ENCODE measurements around the gene CHI3L1.

The CHI3L1 gene

GRCh38 chr1:203180611-203181330, 5.7 kb downstream of the CHI3L1 start:
- no peak for DNase-seq (ENCODE audit: low spot score)

GRCh38 chr1:203179667-203180005, 6.9 kb downstream of the CHI3L1 start:
- no peak for DNase-seq (ENCODE audit: low spot score)

- no peak for DNase-seq (ENCODE audit: low spot score)
Observed at GRCh38 chr1:203178821-203179666, 7.5 kb downstream of the CHI3L1 start.

- DNase-seq (ENCODE audit: low spot score) = no peak
Observed at GRCh38 chr1:203178083-203178482, 8.4 kb downstream of the CHI3L1 start.

- no peak for DNase-seq (ENCODE audit: low spot score)
Observed at GRCh38 chr1:203177470-203178039, 8.9 kb downstream of the CHI3L1 start.

GRCh38 chr1:203177036-203177405, 9.5 kb downstream of the CHI3L1 start:
- no peak for DNase-seq (ENCODE audit: low spot score)

GRCh38 chr1:203176273-203177035, 10.1 kb downstream of the CHI3L1 start:
- no peak for DNase-seq (ENCODE audit: low spot score)

- DNase-seq (ENCODE audit: low spot score) = no peak
Observed at GRCh38 chr1:203175827-203176241, 10.7 kb downstream of the CHI3L1 start.

GRCh38 chr1:203175237-203175826, 11.2 kb downstream of the CHI3L1 start, which contains the start of gene MYBPH:
Gene MYBPH, minus strand, starts transcription at chr1:203175826. Its CDS starts 71 bp downstream, at chr1:203175755.
- DNase-seq (ENCODE audit: low spot score) = no peak

- DNase-seq (ENCODE audit: low spot score) = no peak
Observed at GRCh38 chr1:203174324-203174985, 12.0 kb downstream of the CHI3L1 start.

- DNase-seq (ENCODE audit: low spot score) = no peak
Observed at GRCh38 chr1:203173566-203173965, 12.9 kb downstream of the CHI3L1 start.

- DNase-seq (ENCODE audit: low spot score) = no peak
Observed at GRCh38 chr1:203173011-203173555, 13.4 kb downstream of the CHI3L1 start.

- DNase-seq (ENCODE audit: low spot score) = peak; percentile 44
Observed at GRCh38 chr1:203172184-203173010, 14.1 kb downstream of the CHI3L1 start.

GRCh38 chr1:203171341-203172183, 14.9 kb downstream of the CHI3L1 start:
- no peak for DNase-seq (ENCODE audit: low spot score)

- no peak for DNase-seq (ENCODE audit: low spot score)
Observed at GRCh38 chr1:203170625-203171330, 15.7 kb downstream of the CHI3L1 start.

- no peak for DNase-seq (ENCODE audit: low spot score)
Observed at GRCh38 chr1:203169770-203170520, 16.6 kb downstream of the CHI3L1 start.

GRCh38 chr1:203168991-203169390, 17.5 kb downstream of the CHI3L1 start:
- DNase-seq (ENCODE audit: low spot score) = no peak

Data from LoVo (cell line).